B cell (primary cell): ENCODE data around the gene TMEM220.

Source experiments
- EZH2 ChIP-seq: IDR thresholded peaks from 2 replicates; pipeline ENCODE4 v1.6.1; 2012; ENCODE audit warnings: borderline replicate concordance, low read depth, mild to moderate bottlenecking, moderate library complexity, low read length; ENCODE audit not compliant: insufficient read depth, poor library complexity, severe bottlenecking
- TF ChIP-seq, protein P1 (sequence below): fragments of 200-600 bp; IDR thresholded peaks from one replicate; pipeline ENCODE4 v1.8.0; 2022; ENCODE audit warnings: antibody characterized with exemption, mild to moderate bottlenecking

DNA sequence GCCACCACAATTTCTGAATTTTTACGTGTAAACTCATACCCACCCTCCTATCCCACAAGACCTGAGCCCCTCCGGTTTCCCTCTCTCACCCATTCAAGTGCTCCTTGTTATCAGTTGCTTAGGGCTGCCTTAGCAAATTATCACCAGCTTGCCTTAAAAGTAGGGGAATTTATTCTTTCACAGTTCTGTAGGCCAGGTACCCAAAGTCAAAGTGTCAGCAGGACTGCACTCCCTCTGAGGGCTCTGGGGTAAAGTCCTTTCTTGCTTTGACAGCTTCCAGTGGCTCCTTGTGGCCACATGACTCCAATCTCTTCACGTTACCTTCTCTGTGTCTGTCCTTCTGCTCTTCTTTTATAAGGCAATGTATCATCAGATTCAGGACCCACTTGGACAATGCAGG is 7.9 kb upstream of the TMEM220 start:
- TF ChIP-seq, protein P1, sequence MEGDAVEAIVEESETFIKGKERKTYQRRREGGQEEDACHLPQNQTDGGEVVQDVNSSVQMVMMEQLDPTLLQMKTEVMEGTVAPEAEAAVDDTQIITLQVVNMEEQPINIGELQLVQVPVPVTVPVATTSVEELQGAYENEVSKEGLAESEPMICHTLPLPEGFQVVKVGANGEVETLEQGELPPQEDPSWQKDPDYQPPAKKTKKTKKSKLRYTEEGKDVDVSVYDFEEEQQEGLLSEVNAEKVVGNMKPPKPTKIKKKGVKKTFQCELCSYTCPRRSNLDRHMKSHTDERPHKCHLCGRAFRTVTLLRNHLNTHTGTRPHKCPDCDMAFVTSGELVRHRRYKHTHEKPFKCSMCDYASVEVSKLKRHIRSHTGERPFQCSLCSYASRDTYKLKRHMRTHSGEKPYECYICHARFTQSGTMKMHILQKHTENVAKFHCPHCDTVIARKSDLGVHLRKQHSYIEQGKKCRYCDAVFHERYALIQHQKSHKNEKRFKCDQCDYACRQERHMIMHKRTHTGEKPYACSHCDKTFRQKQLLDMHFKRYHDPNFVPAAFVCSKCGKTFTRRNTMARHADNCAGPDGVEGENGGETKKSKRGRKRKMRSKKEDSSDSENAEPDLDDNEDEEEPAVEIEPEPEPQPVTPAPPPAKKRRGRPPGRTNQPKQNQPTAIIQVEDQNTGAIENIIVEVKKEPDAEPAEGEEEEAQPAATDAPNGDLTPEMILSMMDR = no peak
- TF ChIP-seq EZH2 = no peak
